K562 (cell line): ENCODE measurements around the gene SEMA3F. TPM values are rescaled to one million over a fixed set of nuclear protein-coding genes. Genes with fewer than 3 reads are reported as not detected.

ENCODE experiments used
- ATAC-seq: fragments of 200-7000 bp; cut with Tn5 transposase; 3 replicates; pipeline ENCODE4 v1.9.1; 2020; ENCODE audit warnings: moderate library complexity
- BruUV-seq: library from RNA; stranded (reverse); fragments of 400-500 nt; replicated peaks from 2 replicates; lab custom pipeline; 2021; lab: Mats Ljungman, UMichigan
- CTCF ChIA-PET: fragments of 300-600 bp; formaldehyde crosslinking; extraction: SDS; loops from one replicate; lab custom pipeline; 2021; ENCODE audit warnings: low intra/inter-chr PET ratio; lab: Yijun Ruan, JAX
- POLR2A ChIA-PET: fragments of 300-600, 350-650 bp; sonication (Branson Sonifier 250); formaldehyde crosslinking; extraction: SDS; loops from one replicate; lab custom pipeline; 2021; ENCODE audit warnings: antibody characterized with exemption, inconsistent platforms; lab: Yijun Ruan, JAX
- DNase-seq, 4 experiments: peaks; one replicate each; pipeline versions ENCODE4 v3.0.0 to v3.0.0-alpha.2; 2011 to 2018; ENCODE audit warnings: low spot score in 3 of 4, mixed read lengths in 3 of 4; ENCODE audit errors: extremely low read depth in 1 of 4
- FAIRE-seq: peaks from 2 replicates; lab custom pipeline; 2011; peaks lifted over from hg19 to GRCh38; lab: Jason Lieb, UNC
- H2AFZ ChIP-seq: 2 replicates; pipeline ENCODE4 v1.6.0; 2011; ENCODE audit warnings: low read depth, low read length, control low read depth, inconsistent platforms
- H3K27ac ChIP-seq: fragments of 200-600 bp; 3 replicates; pipeline ENCODE4 v1.8.0; 2011; ENCODE audit warnings: low read depth, mild to moderate bottlenecking, control low read depth, inconsistent platforms, low read length, moderate library complexity, mixed read lengths; ENCODE audit errors: extremely low read depth
- H3K27me3 ChIP-seq, 2 experiments: fragments of 300-600 bp in 1 of 2; 2 replicates in 1 of 2; 3 replicates in 1 of 2; pipeline versions ENCODE4 v1.6.0 to v1.8.0; 2011; ENCODE audit warnings: inconsistent platforms in 2 of 2, low read length in 2 of 2, mild to moderate bottlenecking in 1 of 2, mixed read lengths in 1 of 2, moderate library complexity in 1 of 2; ENCODE audit not compliant: control insufficient read depth in 2 of 2, insufficient read depth in 2 of 2
- H3K36me3 ChIP-seq: fragments of 300-600 bp; 3 replicates; pipeline ENCODE4 v1.8.0; 2011; ENCODE audit warnings: mild to moderate bottlenecking, low read length, inconsistent platforms; ENCODE audit not compliant: control insufficient read depth, insufficient read depth
- H3K4me1 ChIP-seq, 2 experiments: fragments of 200-600 bp in 1 of 2; replicated peaks in 1 of 2; 2 replicates in 1 of 2; 3 replicates in 1 of 2; pipeline versions ENCODE4 v1.5.1 to v1.8.0; 2011; ENCODE audit warnings: inconsistent platforms in 2 of 2, low read length in 2 of 2, mild to moderate bottlenecking in 1 of 2, mixed read lengths in 1 of 2, moderate library complexity in 1 of 2; ENCODE audit not compliant: control insufficient read depth in 2 of 2, insufficient read depth in 2 of 2
- H3K4me2 ChIP-seq: 2 replicates; pipeline ENCODE4 v1.6.1; 2011; ENCODE audit warnings: low read length, control low read depth, inconsistent platforms, mixed read lengths; ENCODE audit not compliant: insufficient read depth
- H3K4me3 ChIP-seq: fragments of 200-600 bp; sonication (generic), shearing (Covaris generic); 2 replicates; pipeline ENCODE4 v1.5.1; 2016; ENCODE audit warnings: control low read depth, inconsistent platforms
- H3K79me2 ChIP-seq: fragments of 200-600 bp; 3 replicates; pipeline ENCODE4 v1.8.0; 2011; ENCODE audit warnings: low read length, inconsistent platforms; ENCODE audit not compliant: control insufficient read depth, insufficient read depth
- H3K9ac ChIP-seq, 2 experiments: 2 replicates each; pipeline versions ENCODE4 v1.6.0 to v1.6.1; 2011; ENCODE audit warnings: low read depth in 2 of 2, low read length in 2 of 2, control low read depth in 1 of 2, inconsistent platforms in 1 of 2, mild to moderate bottlenecking in 1 of 2, mixed read lengths in 1 of 2; ENCODE audit not compliant: insufficient read depth in 1 of 2
- H3K9me1 ChIP-seq: one replicate; pipeline ENCODE4 v1.6.0; 2011; ENCODE audit warnings: inconsistent platforms, mild to moderate bottlenecking, low read length, moderate library complexity; ENCODE audit not compliant: control insufficient read depth, insufficient read depth
- H3K9me3 ChIP-seq: replicated peaks from 2 replicates; pipeline ENCODE4 v1.5.1; 2011; ENCODE audit warnings: low read depth, low read length, inconsistent platforms; ENCODE audit not compliant: control insufficient read depth, insufficient read depth
- H4K20me1 ChIP-seq: replicated peaks from 2 replicates; pipeline ENCODE4 v1.6.1; 2011; ENCODE audit warnings: low read length, inconsistent platforms, mixed read lengths; ENCODE audit not compliant: control insufficient read depth, insufficient read depth
- ZNF592 ChIP-seq: fragments of 450-650 bp; IDR thresholded peaks from 2 replicates; pipeline ENCODE4 v1.6.1; 2017; ENCODE audit warnings: antibody characterized with exemption, mild to moderate bottlenecking
- WGBS: fragments of 100-300 bp; shearing (Covaris generic); methylation state at CpG from one replicate; pipeline ENCODE4 v1.1.6; 2016; ENCODE audit warnings: low coverage, mixed read lengths; ENCODE audit not compliant: insufficient coverage; ENCODE audit errors: missing lambda C conversion rate; 5-methylcytosine and 5-hydroxymethylcytosine counted together
- in situ Hi-C: fragments of 300-500 bp; cut with MboI; formaldehyde crosslinking; loops from 4 replicates; pipeline ENCODE4 v1.15.0; 2018; ENCODE audit warnings: inconsistent platforms, mixed read lengths
- intact Hi-C: fragments of 100-400 bp; cut with micrococcal nuclease; formaldehyde crosslinking; loops from 2 replicates; pipeline ENCODE4 v1.14.2; 2022
- polyA plus RNA-seq, 8 experiments: library from polyadenylated mRNA; depleted of rRNA in 4 of 8; stranded (reverse) in 5 of 8; unstranded in 3 of 8; fragments of >200 nt; fragmentation: Nextera tagmentation in 2 of 8; fragmentation: Illumina TruSeq in 1 of 8; extraction: Ambion mirVana in 2 of 8; extraction: Trizol in 1 of 8; gene quantifications; 2 replicates each; pipeline versions ENCODE4 v1.2.1 to v1.2.3, GENCODE V29; 2011 to 2014; ENCODE audit warnings: inconsistent platforms in 1 of 8, missing spikeins in 1 of 8
- total RNA-seq, 7 experiments: library from RNA; depleted of rRNA in 6 of 7; stranded (reverse); fragments of >200 nt in 6 of 7; fragmentation: Illumina TruSeq in 2 of 7; extraction: Trizol in 2 of 7; gene quantifications; 2 replicates each; pipeline versions ENCODE4 v1.2.1 to v1.2.3, GENCODE V29; 2011 to 2021; ENCODE audit warnings: low replicate concordance in 1 of 7

The SEMA3F gene
- total and polyA plus RNA-seq, 9 of the 15 experiments (the other 6 are each of a cell fraction or from before 2014, with no cell fraction given), result 0.58 to 3.0 (median 2.0) TPM; not detected in 2

- H3K36me3 ChIP-seq, result no peaks in the 10 kb centered on the region
- WGBS, result 4% methylated on average over 4 of the region's 12 CpGs
- H3K4me3 ChIP-seq, result no peak overlapping the region
- H3K79me2 ChIP-seq, result no peaks in the 10 kb centered on the region
- no peak overlapping the region; a peak in 1 of 4 replicates for H3K9ac ChIP-seq
- H3K27me3 ChIP-seq, result peaks cover 0 to 27% of the 10 kb centered on the region in 2 experiments; a peak in 3 of 5 replicates
- POLR2A ChIA-PET, result interaction anchor here (1.0 kb wide), 1 partner anchor 53 kb away, joined by 3 read pairs; no protein-coding TSS in a partner anchor
- in situ Hi-C loops, result no loop called here
- H3K4me2 ChIP-seq, result no peak overlapping the region
- H4K20me1 ChIP-seq, result no peaks in the 10 kb centered on the region
- CTCF ChIA-PET, result no interaction called here
- H3K9me3 ChIP-seq, result no peaks in the 10 kb centered on the region
- H3K4me1 ChIP-seq, result no peaks in the 10 kb centered on the region; a peak in 2 of 5 replicates
- H2AFZ ChIP-seq, result no peak overlapping the region
- intact Hi-C loops, result no loop called here
- DNase-seq, result no peak
- no peak for ATAC-seq
- TF ChIP-seq ZNF592, result no peak
- no peak for FAIRE-seq
- H3K27ac ChIP-seq, result no peak overlapping the region
- H3K9me1 ChIP-seq, result no peaks in the 10 kb centered on the region
- no TSS peak for BruUV-seq
Observed at GRCh38 chr3:50213373-50213772, 58.2 kb downstream of the SEMA3F start.
